GM10248 (cell line): ENCODE measurements around the gene AP3B1.

ENCODE experiments used
- CTCF ChIA-PET: fragments of 300-600 bp; sonication (Branson Sonifier 250); formaldehyde crosslinking; extraction: SDS; loops from one replicate; lab custom pipeline; 2021; ENCODE audit warnings: antibody characterized with exemption; lab: Yijun Ruan, JAX
- POLR2A ChIA-PET: fragments of 350-650 bp; sonication (Branson Sonifier 250); formaldehyde crosslinking; extraction: SDS; loops from one replicate; lab custom pipeline; 2020; ENCODE audit warnings: antibody characterized with exemption; lab: Yijun Ruan, JAX
- DNase-seq: peaks from one replicate; pipeline ENCODE4 v3.0.0; 2012; ENCODE audit errors: extremely low spot score
- CTCF ChIP-seq: IDR thresholded peaks from 2 replicates; pipeline ENCODE4 v1.5.1; 2012; ENCODE audit warnings: mild to moderate bottlenecking, low read depth; ENCODE audit errors: extremely low read depth, missing control alignments, control extremely low read depth

The AP3B1 gene

GRCh38 chr5:77963795-77964194 lies 330.7 kb downstream of the AP3B1 start:
- POLR2A ChIA-PET: no interaction called here
- no peak for TF ChIP-seq CTCF
- CTCF ChIA-PET: interaction anchor here (0.7 to 2.5 kb wide), 5 partner anchors 17 to 471 kb away, joined by 3 to 5 read pairs (median 3); partner anchors contain the start of gene WDR41
- DNase-seq: no peak

- ChIA-PET CTCF (interaction anchor here (1.4 kb wide), 1 partner anchor 469 kb away, joined by 3 read pairs; the partner anchor contains the start of gene WDR41), POLR2A (no interaction called here)
- TF ChIP-seq CTCF: no peak
- no peak for DNase-seq
Measured at GRCh38 chr5:77960863-77961396, 333.6 kb downstream of the AP3B1 start.

- ChIA-PET POLR2A (no interaction called here), CTCF (interaction anchor here (1.4 kb wide), 1 partner anchor 468 kb away, joined by 3 read pairs; the partner anchor contains the start of gene WDR41)
- no peak for TF ChIP-seq CTCF
- DNase-seq: no peak
Measured at GRCh38 chr5:77960305-77960704, 334.2 kb downstream of the AP3B1 start.

GRCh38 chr5:77958642-77959330 lies 335.7 kb downstream of the AP3B1 start:
- ChIA-PET CTCF (interaction anchor here (1.2 to 1.5 kb wide), 2 partner anchors 10 to 313 kb away, joined by 3 to 5 read pairs; no protein-coding TSS in a partner anchor), POLR2A (interaction anchor here (0.7 kb wide), 1 partner anchor 79 kb away, joined by 5 read pairs; no protein-coding TSS in a partner anchor)
- no peak for TF ChIP-seq CTCF
- DNase-seq: no peak

DNA sequence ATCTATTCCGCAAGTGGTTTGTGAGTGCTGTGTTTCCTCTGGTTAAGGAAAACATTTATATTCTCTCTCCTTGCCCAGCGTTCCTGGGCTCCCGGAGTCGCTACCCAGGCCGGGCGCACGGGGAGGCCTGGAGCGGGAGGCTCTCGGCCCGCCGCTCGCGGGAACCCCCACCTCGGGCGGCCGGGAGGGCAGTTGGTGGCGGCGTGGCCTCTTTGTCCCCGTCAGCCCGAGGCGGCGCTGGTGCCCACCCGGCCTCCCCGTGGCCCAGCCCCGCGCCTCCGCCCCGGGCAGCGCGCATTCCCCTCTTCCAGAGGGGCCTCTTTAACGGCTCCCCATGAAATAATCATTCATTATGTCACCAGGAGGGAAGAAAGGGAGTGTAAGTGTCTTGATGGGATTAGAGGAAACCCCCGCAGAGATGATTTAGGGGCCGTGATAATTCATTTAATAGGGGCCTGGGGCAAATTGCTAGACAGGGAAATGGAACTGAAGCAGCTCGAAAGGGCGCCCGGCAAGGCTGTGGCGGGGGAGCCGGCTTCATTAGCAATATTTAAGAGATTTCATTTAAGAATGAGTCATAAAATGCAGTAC lies 336.5 kb downstream of the AP3B1 start:
- ChIA-PET CTCF (interaction anchor here (1.2 to 1.5 kb wide), 2 partner anchors 9 to 312 kb away, joined by 3 to 5 read pairs; no protein-coding TSS in a partner anchor), POLR2A (no interaction called here)
- no peak for DNase-seq
- no peak for TF ChIP-seq CTCF

DNA sequence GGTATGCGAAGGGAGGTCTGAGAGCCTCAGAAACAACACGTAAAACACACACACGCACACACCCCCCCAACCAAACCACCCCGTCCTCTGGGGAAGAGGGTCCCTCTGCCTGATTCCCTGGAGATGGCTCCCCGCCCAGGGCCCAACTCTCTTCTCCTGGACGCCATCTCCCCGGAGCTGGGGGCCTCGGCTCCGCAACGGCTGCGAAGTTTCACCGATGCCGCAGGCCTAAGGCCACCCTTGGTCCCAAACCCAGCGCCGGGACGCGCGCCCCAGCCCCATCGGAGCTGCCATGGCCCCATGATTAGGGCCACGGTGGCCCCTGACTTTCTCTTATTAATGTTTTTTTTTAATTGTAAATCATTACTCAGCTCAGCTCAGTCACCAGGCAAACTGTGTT lies 337.0 kb downstream of the AP3B1 start:
- POLR2A ChIA-PET: no interaction called here
- no peak for TF ChIP-seq CTCF
- CTCF ChIA-PET: interaction anchor here (1.2 to 1.5 kb wide), 2 partner anchors 8 to 311 kb away, joined by 3 to 5 read pairs; no protein-coding TSS in a partner anchor
- DNase-seq: no peak
